ENCODE results near the gene STAB2. TPM values are rescaled to one million over a fixed set of nuclear protein-coding genes. Genes with fewer than 3 reads are reported as not detected.

STAB2 gene
- total and polyA plus RNA-seq, 2 of the 8 experiments (the other 6 are each of a cell fraction or from before 2014, with no cell fraction given) = not detected

DNA sequence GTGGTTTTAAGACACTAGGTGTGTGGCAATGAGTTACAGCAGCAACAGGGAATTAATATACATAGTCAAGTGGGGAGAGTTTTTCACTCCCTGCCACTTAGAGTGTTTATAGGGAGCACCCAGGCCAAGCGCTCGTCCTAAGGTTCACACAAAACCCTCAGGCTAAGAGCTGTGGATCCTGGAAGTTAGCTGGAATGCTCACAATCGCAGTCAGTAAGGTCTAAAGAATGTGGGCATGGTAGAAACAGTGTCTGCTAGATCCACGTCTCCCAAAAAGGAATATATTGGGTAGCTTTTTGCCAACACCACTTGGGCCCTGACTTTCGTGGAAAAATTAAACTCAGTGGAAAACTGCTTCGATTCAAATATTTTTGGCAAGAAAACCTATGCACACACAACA is 36.6 kb downstream of the STAB2 start:
- FAIRE-seq = no peak

More for the DNA sequence above, 36.6 kb downstream of the STAB2 start:
- no peak overlapping the region for H2BK5ac ChIP-seq (ENCODE audit: low read depth, low read length)
- no peak overlapping the region for H4K8ac ChIP-seq (ENCODE audit: extremely low read depth, insufficient read depth, low read length)
- 80% methylated on average over 6 of the region's 6 CpGs; no CpG with 5 or more reads in 1 of the 2 experiments for WGBS, 2 experiments (ENCODE audit: extremely low coverage in 1 of 2, insufficient coverage in 1 of 2, insufficient read length in 1 of 2, insufficient replicate concordance in 2 of 2, low coverage in 1 of 2, low lambda C conversion rate in 2 of 2, missing lambda C conversion rate in 1 of 2)
- no peak overlapping the region for H3K23ac ChIP-seq (ENCODE audit: insufficient read length)
- H3K36me3 ChIP-seq (ENCODE audit: control insufficient read depth in 2 of 4, insufficient read depth in 4 of 4, low read length in 3 of 4) = no peaks in the 10 kb centered on the region
- no peak for DNase-seq (ENCODE audit: low read depth in 1 of 2, low spot score in 2 of 2)
- no peak overlapping the region for H3K27ac ChIP-seq (ENCODE audit: low read depth, low read length)
- ChIA-PET CTCF (ENCODE audit: partially characterized antibody) (interaction anchor here (1.0 to 10.2 kb wide), 3 partner anchors 10 to 122 kb away, joined by 3 to 102 read pairs (median 4); no protein-coding TSS in a partner anchor), POLR2A (ENCODE audit: partially characterized antibody) (no interaction called here)
- no peak overlapping the region for H3K56ac ChIP-seq (replicated peaks; ENCODE audit: insufficient read length, low read depth, low read length)
- no peaks in the 10 kb centered on the region for H3K9me3 ChIP-seq (ENCODE audit: insufficient read depth in 2 of 2, low read depth in 1 of 2, low read length in 1 of 2)
- TF ChIP-seq KDM5A (IDR thresholded peaks at IDR 0.05; ENCODE audit: low read length) = no peak
- no peak for TF ChIP-seq NANOG (IDR thresholded peaks at IDR 0.05; ENCODE audit: insufficient read depth, low read depth, low read length, poor library complexity, severe bottlenecking)
- TF ChIP-seq JUND (IDR thresholded peaks at IDR 0.05; ENCODE audit: low read length) = no peak
- H3K23me2 ChIP-seq (ENCODE audit: low read depth, low read length) = no peaks in the 10 kb centered on the region
- H3K79me2 ChIP-seq (ENCODE audit: control insufficient read depth in 1 of 2, insufficient read depth in 2 of 2, low read length in 2 of 2) = no peaks in the 10 kb centered on the region
- no peaks in the 10 kb centered on the region for H4K20me1 ChIP-seq (replicated peaks in 1 of 2; ENCODE audit: control insufficient read depth in 1 of 2, insufficient read depth in 2 of 2, low read length in 2 of 2)
- H3K27me3 ChIP-seq (replicated peaks in 1 of 4; ENCODE audit: control insufficient read depth in 3 of 4, extremely low read depth in 1 of 4, insufficient read depth in 3 of 4, low read length in 3 of 4) = no peaks in the 10 kb centered on the region
- H2BK15ac ChIP-seq (ENCODE audit: low read length) = no peak overlapping the region
- H2BK20ac ChIP-seq (ENCODE audit: low read length) = no peak overlapping the region
- no peaks in the 10 kb centered on the region for H3K79me1 ChIP-seq (ENCODE audit: low read depth, low read length)
- H2AK5ac ChIP-seq (ENCODE audit: low read depth, low read length) = no peak overlapping the region
- H3K4me3 ChIP-seq (ENCODE audit: extremely low read depth in 1 of 4, insufficient read depth in 2 of 4, low read depth in 3 of 4, low read length in 4 of 4) = no peak overlapping the region
- no peak overlapping the region for H4K91ac ChIP-seq (replicated peaks; ENCODE audit: insufficient read length, low read length)
- H2BK12ac ChIP-seq (ENCODE audit: low read depth, low read length) = no peak overlapping the region
- H3K9ac ChIP-seq (replicated peaks in 1 of 4; ENCODE audit: extremely low read depth in 1 of 4, low read depth in 3 of 4, low read length in 3 of 4) = no peak overlapping the region
- no peak overlapping the region for H3K18ac ChIP-seq (ENCODE audit: extremely low read depth, low read length)
- no peak overlapping the region for H3K4me2 ChIP-seq (ENCODE audit: insufficient read depth in 1 of 2, low read depth in 2 of 2, low read length in 2 of 2)
- H2BK120ac ChIP-seq (replicated peaks; ENCODE audit: low read depth, low read length) = no peak overlapping the region
- no peak overlapping the region for H3K4ac ChIP-seq (replicated peaks; ENCODE audit: insufficient read length, low read depth, low read length)
- no peak overlapping the region for H2AFZ ChIP-seq (ENCODE audit: low read length)
- no peak overlapping the region for H3K14ac ChIP-seq (ENCODE audit: insufficient read length)
- no peaks in the 10 kb centered on the region for H3K4me1 ChIP-seq (replicated peaks in 1 of 4; ENCODE audit: control insufficient read depth in 3 of 4, insufficient read depth in 4 of 4, low read length in 3 of 4)
- H4K5ac ChIP-seq (ENCODE audit: insufficient read length, low read depth, low read length) = no peak overlapping the region
